Testis (tissue), 3 donors: ENCODE measurements around the gene COL4A1. TPM values are rescaled to one million over a fixed set of nuclear protein-coding genes. Genes with fewer than 3 reads are reported as not detected.
"Not testable (repeated sequence)": the region's sequence is repeated elsewhere in the genome, so short reads cannot be mapped to it uniquely, and the experiment has no call there.

Source experiments
- DNase-seq: peaks from one replicate; pipeline ENCODE4 v3.0.0-alpha.2; 2019
- H3K27ac ChIP-seq, 2 donors: fragments of 200-600 bp; sonication (generic); one replicate each; pipeline ENCODE4 v1.5.1; 2019
- H3K27me3 ChIP-seq: fragments of 200-600 bp; sonication (generic); one replicate; pipeline ENCODE4 v1.5.1; 2019
- H3K36me3 ChIP-seq: fragments of 200-600 bp; sonication (generic); one replicate; pipeline ENCODE4 v1.5.1; 2017; ENCODE audit warnings: low read depth; ENCODE audit errors: missing control alignments
- H3K4me1 ChIP-seq: fragments of 200-600 bp; sonication (generic); one replicate; pipeline ENCODE4 v1.5.1; 2019
- H3K4me3 ChIP-seq, 2 donors: fragments of 200-600 bp; sonication (generic); one replicate each; pipeline ENCODE4 v1.5.1; 2017 to 2019
- H3K9me3 ChIP-seq: fragments of 200-600 bp; sonication (generic); one replicate; pipeline ENCODE4 v1.5.1; 2017
- POLR2A ChIP-seq: fragments of 450-650 bp; IDR thresholded peaks from one replicate; pipeline ENCODE4 v1.6.1; 2017; ENCODE audit warnings: antibody characterized with exemption, mild to moderate bottlenecking, moderate library complexity
- WGBS, 2 donors: methylation state at CpG; one replicate each; pipeline ENCODE4 v1.1.5; 2018; 5-methylcytosine and 5-hydroxymethylcytosine counted together
- intact Hi-C: fragments of 100-400 bp; cut with DNase I; formaldehyde crosslinking; loops from one replicate; pipeline ENCODE4 v1.15.1; 2023; ENCODE audit warnings: low total_unique reads
- polyA plus RNA-seq: library from polyadenylated mRNA; stranded (reverse); fragments of 350-450 nt; fragmentation: Illumina TruSeq; extraction: RNeasy Lipid Tissue Mini Kit (QIAGEN cat#74804); gene quantifications from one replicate; pipeline ENCODE4 v1.2.3, GENCODE V29; 2014; ENCODE audit warnings: low read depth, low replicate concordance; ENCODE audit not compliant: insufficient read depth
- total RNA-seq, 2 donors: library from RNA; depleted of rRNA; stranded (reverse); fragments of >200 nt; gene quantifications; one replicate each; pipeline ENCODE4 v1.2.3, GENCODE V29; 2016
- TF ChIP-seq, protein P1 (sequence below), 3 experiments: fragments of 450-650 bp in 2 of 3; fragments of 200-600 bp in 1 of 3; sonication (generic) in 1 of 3; IDR thresholded peaks; one replicate each; pipeline ENCODE4 v1.5.1; 2016 to 2019; ENCODE audit warnings: antibody characterized with exemption in 3 of 3, mild to moderate bottlenecking in 2 of 3, moderate library complexity in 1 of 3

Gene COL4A1
- total and polyA plus RNA-seq, 3 donors from 2014 or later: 35.5 to 43.0 (median 39.0) TPM

DNA sequence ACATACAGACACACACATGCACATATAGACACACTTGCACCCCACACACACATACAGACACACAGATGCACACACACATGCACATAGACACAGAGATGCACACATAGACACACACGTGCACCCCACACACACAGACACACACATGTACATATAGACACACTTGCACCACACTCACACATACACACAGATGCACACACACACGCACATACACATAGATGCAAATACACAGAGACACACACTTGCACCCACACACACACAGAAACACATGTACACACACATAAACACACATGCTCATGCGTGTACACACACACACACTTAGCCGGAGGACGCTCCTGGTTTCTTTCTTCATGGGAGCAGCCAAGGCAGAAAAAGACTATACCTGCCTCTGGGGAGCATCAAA lies 10.1 kb upstream of the COL4A1 start:
- H3K36me3 ChIP-seq: no peaks in the 10 kb centered on the region
- TF ChIP-seq, protein P1, sequence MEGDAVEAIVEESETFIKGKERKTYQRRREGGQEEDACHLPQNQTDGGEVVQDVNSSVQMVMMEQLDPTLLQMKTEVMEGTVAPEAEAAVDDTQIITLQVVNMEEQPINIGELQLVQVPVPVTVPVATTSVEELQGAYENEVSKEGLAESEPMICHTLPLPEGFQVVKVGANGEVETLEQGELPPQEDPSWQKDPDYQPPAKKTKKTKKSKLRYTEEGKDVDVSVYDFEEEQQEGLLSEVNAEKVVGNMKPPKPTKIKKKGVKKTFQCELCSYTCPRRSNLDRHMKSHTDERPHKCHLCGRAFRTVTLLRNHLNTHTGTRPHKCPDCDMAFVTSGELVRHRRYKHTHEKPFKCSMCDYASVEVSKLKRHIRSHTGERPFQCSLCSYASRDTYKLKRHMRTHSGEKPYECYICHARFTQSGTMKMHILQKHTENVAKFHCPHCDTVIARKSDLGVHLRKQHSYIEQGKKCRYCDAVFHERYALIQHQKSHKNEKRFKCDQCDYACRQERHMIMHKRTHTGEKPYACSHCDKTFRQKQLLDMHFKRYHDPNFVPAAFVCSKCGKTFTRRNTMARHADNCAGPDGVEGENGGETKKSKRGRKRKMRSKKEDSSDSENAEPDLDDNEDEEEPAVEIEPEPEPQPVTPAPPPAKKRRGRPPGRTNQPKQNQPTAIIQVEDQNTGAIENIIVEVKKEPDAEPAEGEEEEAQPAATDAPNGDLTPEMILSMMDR (IDR thresholded peaks at IDR 0.05): no peak
- TF ChIP-seq POLR2A: no peak
- no peak overlapping the region for H3K4me3 ChIP-seq
- WGBS, 2 donors: 80% methylated on average over 5 of the region's 5 CpGs
- no peaks in the 10 kb centered on the region for H3K9me3 ChIP-seq
- no peak for DNase-seq
- no peak overlapping the region for H3K27ac ChIP-seq
- H3K27me3 ChIP-seq: no peaks in the 10 kb centered on the region
- H3K4me1 ChIP-seq: no peaks in the 10 kb centered on the region
- intact Hi-C loops: no loop called here

DNA sequence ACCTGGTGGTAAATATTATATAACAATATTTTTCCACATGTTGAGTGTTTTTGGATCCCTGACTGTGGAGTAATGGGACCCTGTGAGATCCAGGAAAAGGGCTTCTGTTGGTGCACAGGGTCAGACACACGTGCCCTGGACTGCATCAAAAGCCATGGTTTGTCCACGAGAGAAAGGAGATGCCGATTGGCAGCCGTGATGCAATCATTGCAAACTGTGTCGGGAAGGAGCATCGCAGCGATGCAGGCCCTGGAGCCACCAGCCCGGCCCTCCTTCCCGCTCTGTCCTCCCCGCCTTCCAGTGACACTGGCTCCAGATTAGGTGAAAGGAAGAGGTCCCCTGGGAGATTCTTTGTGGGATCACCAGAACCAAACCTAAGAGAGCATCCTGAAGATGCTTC lies 9.2 kb upstream of the COL4A1 start:
- TF ChIP-seq, protein P1 (IDR thresholded peaks at IDR 0.05): no peak
- no peak for TF ChIP-seq POLR2A
- no peaks in the 10 kb centered on the region for H3K9me3 ChIP-seq
- intact Hi-C loops: no loop called here
- H3K27ac ChIP-seq: no peak overlapping the region
- no peaks in the 10 kb centered on the region for H3K4me1 ChIP-seq
- 91 to 94% methylated on average over 10 of the region's 10 CpGs for WGBS, 2 donors
- H3K4me3 ChIP-seq: no peak overlapping the region
- no peaks in the 10 kb centered on the region for H3K36me3 ChIP-seq
- DNase-seq: no peak
- H3K27me3 ChIP-seq: no peaks in the 10 kb centered on the region

DNA sequence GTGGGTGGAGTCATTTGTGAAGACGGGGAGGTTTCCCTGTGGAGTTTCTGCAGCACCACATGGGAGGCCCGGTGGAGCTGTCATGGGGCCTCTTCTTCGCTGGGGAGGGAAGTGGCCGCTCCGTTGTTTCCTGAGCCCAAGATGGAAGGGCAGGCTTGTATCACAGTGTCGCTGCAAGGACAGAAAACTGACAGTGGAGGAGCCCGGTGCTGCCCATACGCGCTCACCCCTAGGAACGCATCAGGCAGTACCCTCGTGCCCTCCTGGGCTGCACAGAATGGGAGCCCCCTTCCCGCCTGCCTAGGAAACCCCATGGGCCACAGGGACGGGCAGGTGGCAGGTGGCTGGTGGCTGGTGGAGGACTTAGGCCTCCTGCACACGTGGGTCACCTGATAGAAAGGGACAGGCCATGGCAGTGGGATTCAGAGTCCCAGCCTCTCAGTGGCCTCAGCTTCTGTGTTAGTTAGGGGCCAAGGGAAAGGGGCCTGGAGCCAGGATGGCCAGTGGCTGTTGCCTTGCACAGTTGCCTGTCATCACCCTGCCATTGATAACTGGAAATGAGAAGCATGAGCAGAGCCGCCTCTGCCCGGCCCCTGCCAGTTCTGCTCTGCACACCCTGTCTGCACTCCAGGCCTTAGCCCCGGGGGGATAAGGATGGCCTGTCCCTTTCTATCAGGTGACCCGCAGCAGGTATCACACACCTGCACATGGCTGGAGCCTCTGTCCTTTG lies 7.7 kb upstream of the COL4A1 start:
- Histone ChIP-seq H3K27me3 (no peaks in the 10 kb centered on the region), H3K9me3 (no peaks in the 10 kb centered on the region), H3K4me1 (no peaks in the 10 kb centered on the region), H3K27ac (no peak overlapping the region), H3K36me3 (no peaks in the 10 kb centered on the region), H3K4me3 (no peak overlapping the region)
- 88 to 95% methylated on average over 14 to 18 of the region's 18 CpGs for WGBS, 2 donors
- intact Hi-C loops: no loop called here
- TF ChIP-seq, protein P1 (IDR thresholded peaks at IDR 0.05): no peak
- no peak for TF ChIP-seq POLR2A
- DNase-seq: no peak

DNA sequence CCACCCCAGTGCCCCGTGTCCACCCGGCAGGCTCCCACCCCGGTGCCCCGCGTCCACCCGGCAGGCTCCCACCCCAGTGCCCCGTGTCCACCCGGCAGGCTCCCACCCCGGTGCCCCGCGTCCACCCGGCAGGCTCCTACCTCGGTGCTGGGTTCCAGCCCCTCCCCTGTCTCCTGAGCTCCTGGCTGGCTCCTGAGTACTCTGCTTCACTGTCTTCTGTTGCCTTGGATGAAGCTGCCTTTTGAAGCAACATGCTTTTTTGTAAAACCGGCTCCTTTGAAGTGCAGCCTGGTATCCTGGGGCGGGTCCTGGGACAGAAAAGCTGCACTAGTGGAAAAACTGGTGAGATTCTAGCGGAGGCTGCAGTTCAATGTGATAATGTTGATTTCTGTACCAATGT lies 6.8 kb upstream of the COL4A1 start:
- intact Hi-C loops, H3K4me3 ChIP-seq: not testable (repeated sequence)
- WGBS, 2 donors: 64 to 65% methylated on average over 9 of the region's 16 CpGs

DNA sequence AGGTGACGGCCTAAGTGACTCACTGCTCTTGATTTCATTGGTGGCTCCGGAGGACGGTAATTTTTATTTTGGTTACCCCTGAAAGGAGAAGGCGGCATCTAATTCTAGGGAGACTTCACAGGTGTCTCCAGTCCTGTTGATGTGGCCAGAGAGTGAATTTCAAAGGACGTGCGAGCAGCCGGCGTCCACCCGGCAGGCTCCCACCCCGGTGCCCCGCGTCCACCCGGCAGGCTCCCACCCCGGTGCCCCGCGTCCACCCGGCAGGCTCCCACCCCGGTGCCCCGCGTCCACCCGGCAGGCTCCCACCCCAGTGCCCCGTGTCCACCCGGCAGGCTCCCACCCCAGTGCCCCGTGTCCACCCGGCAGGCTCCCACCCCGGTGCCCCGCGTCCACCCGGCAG lies 6.3 kb upstream of the COL4A1 start:
- DNase-seq, H3K4me3 ChIP-seq, intact Hi-C loops, H3K36me3 ChIP-seq, H3K4me1 ChIP-seq, H3K9me3 ChIP-seq, H3K27me3 ChIP-seq, H3K27ac ChIP-seq: not testable (repeated sequence)
- 89 to 95% methylated on average over 4 to 15 of the region's 29 CpGs for WGBS, 2 donors

More for the DNA sequence above, 6.8 kb upstream of the COL4A1 start:
- not testable (repeated sequence) for H3K27ac ChIP-seq, H3K27me3 ChIP-seq, H3K36me3 ChIP-seq, H3K9me3 ChIP-seq, H3K4me1 ChIP-seq, DNase-seq
